Activated CD4-positive, alpha-beta T cell treated with anti-CD3 and anti-CD28 coated beads, Interleukin-2, amount 50 U/mL, for 24 hours (primary cell): ENCODE results near the gene QSOX1.
"Not testable (repeated sequence)": the region's sequence is repeated elsewhere in the genome, so short reads cannot be mapped to it uniquely, and the experiment has no call there.

ENCODE experiments used
- DNase-seq, 2 donors: peaks; one replicate each; pipeline ENCODE4 v3.0.0-alpha.2; 2020; ENCODE audit warnings: low read depth in 1 of 2, low spot score in 1 of 2

Gene QSOX1

DNA sequence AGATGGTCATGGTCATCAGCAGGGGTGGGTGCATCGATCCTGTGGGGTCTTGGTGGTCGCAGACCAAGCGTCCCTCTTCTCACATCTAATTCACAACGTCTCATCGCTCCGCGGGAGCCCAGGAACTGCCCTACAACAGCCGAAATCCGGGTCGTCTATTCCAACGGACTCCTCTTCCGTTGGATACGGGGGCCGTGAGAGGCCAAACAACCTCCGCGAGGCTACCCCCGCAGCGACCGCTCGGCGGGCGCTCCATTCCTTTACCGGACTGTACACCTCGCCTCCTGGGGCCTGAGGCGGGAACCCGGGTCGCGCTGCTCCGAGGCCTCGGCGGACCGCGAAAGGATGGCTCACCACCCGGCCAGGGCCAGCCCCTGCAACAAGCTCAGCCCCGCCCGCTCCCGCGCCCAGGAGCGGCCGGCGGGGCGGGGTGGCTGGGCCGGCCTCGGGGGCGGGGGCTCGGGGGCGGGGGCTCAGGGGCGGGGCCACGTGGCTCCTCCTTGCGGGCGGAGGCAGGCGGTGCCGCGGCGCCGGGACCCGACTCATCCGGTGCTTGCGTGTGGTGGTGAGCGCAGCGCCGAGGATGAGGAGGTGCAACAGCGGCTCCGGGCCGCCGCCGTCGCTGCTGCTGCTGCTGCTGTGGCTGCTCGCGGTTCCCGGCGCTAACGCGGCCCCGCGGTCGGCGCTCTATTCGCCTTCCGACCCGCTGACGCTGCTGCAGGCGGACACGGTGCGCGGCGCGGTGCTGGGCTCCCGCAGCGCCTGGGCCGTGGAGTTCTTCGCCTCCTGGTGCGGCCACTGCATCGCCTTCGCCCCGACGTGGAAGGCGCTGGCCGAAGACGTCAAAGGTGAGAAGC is at the start of gene QSOX1:
Gene QSOX1 (plus strand): TSS at position 545 of the 857 bp plus-strand sequence. CDS start 39 bp downstream, at position 584.
- DNase-seq: peak; percentile 72 to 81

DNA sequence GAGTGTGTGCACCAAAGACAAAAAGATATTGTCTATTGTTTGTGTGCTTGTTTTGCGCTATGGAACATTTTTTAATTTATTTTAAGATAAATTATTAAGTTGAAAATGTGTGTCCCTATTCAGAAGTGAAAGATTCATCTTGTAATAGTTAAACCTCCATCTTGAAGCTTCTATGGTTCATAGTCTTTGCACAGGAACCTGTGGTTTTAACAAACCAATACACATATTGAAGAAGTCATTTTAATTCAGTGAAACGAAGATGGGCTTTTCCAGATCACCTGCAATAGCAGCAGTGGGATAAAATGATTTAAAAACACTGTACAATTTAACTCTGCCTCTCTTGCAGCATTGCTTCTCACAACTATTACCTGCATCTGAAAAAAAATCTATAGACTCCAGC is 42.6 kb upstream of the QSOX1 start:
- no peak for DNase-seq

DNA sequence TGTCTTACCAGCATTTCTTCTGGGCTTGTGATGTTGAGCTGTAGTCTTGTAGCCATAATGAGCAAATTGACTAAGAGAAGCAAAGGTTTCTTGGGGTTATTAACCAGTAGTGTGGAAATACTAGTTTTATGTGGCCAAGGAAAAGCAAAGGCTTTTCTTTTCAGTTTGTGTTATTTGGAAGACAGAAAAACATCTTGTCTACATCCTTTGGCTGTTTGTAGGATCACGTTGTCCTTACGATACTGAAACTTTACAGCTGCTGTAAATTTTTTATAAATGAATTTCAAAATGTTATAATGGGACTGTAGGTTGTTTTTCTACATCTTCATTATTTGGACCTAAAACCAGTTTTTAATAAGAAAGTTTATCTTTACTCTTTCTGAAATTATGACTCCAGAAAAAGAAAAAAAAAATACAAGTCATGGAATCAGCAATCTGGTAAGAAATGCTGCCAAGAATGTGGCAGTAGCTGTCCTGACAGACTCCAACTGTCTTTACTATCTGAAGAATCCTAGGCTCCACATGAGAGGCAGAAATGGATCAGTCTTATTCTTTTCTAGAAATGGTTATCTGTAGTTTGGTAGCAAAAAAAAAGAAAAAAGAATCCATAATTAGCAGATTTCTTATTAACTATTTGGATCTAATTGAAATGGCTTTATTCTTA is 41.6 kb upstream of the QSOX1 start:
- no peak for DNase-seq

DNA sequence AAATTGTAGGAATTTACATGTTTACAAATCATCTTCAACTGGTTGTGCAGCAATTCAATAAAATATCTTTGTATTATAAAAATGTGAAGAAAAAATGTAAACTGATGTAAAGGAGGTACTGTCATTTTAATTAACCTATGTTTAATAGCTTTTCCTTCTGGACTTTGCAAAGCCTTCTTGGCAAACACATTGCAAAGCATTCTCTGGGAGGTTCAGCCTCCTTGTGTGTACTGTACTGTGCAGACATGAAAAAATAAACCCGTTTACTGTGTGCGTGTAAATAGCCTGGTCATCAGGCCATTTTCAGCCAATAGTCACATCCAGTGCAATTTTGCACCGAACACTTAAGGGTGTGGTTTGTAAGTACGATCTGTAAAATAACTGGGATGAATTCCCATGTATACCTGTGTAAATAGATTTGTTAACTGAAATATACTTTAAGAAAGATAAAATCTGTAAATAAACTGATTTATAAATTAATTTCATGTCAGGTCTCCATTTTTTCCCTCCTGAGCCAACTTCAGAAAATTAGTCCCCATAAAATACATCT is 40.2 kb upstream of the QSOX1 start:
- no peak for DNase-seq

DNA sequence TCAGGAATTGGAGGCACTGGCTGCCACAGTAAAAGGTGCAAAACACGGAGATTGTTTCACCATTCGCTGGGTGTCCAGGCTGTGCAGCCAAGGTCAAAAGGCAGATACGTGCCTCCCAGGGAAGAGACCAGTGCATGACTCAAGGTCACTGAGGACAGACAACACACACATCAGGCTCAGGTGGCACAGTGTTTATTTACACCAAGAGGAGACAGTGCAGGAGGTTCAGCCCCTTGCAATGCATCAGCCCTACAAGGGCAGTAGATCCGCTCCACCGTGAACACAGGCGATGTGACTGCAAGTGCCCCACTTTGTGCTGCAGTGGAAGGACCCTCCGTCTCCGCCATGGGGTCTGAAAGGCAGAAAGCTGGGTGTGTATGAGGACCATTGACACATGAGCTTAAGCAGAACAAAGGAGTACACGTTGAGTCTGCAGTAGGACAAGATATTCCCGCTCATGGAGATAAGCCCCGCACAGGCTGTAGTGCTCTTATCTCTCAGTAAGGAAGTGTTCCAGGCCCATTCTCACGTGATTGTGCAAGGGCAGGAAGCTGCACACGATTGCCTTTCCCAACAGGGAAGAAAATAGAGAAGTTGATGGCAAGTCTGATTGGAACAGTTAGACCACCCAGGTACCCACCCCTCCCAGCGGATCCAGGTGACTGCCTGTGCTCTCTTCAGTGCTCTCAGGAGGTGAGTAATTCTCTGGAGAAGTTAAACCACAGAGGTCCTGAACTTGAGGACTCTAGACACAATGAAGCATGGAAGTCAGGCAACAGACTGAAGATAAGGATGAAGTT is 37.5 kb upstream of the QSOX1 start:
- DNase-seq: no peak

- DNase-seq: no peak
Observed at GRCh38 chr1:180117764-180118116, 36.9 kb upstream of the QSOX1 start.

- DNase-seq: no peak
Observed at GRCh38 chr1:180119837-180120236, 34.8 kb upstream of the QSOX1 start.

DNA sequence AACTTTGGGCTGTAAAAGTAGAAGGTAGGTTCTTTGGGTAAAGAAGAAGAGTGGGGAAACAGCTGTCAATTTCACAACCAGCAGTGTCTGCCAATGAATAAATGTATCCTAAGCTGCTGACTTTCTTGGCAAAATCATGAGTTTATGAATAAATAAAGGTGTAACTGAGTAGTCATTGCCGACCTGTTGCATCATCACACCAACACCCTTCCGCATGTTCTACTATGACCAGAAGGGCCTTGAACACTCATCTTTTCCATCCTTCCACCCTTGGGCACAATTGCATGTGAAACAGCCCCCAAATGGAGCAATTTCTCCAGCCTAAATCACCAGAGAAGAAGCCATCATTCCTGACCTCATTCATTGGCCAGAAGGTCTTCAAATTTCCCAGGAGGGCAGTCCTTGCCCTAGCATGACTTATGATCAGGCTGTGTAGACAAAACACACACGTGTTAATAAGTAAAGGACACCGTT is 31.2 kb upstream of the QSOX1 start:
- DNase-seq: no peak

- no peak for DNase-seq
Observed at GRCh38 chr1:180130651-180131050, 24.0 kb upstream of the QSOX1 start.

DNA sequence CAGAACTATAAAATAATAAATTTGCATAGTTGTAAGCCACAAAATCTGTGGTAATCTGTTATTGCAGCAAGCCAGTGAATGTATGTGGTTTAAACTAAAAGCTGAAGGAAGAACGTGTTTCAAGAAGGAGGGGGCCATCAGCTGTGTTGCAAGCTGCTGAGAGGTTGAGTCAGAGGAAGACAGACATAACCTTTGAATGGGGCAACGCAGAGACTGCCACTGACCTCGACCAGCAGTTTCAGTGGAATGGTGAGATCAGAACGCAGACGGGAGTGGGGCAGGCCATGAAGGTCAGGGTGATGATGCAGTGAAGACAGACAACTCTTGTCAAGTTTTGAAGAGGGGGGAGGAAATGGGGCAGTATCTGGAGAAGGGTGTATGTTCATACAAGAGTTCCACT is 23.2 kb upstream of the QSOX1 start:
- no peak for DNase-seq

GRCh38 chr1:180133193-180133592 is 21.5 kb upstream of the QSOX1 start:
- DNase-seq: no peak

GRCh38 chr1:180133688-180134087 is 21.0 kb upstream of the QSOX1 start:
- not testable (repeated sequence) for DNase-seq

DNA sequence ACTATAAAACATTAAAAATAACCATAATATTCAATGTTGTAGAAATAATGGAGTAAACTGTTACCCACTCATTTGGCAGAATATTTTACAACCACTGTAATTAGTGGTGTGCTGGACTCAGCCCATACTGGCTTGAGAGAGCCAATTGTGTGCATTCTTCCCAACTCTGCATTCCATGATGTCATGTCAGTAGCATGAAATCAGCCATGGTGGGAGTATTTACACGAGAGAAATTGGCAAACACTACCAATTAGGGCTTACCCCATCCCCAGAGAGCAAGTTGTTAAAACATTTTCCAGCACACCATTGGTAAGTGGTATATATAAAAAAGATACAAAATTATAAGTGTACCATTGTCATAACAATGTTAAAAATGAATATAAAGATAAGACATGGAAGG is 19.1 kb upstream of the QSOX1 start:
- no peak for DNase-seq

DNA sequence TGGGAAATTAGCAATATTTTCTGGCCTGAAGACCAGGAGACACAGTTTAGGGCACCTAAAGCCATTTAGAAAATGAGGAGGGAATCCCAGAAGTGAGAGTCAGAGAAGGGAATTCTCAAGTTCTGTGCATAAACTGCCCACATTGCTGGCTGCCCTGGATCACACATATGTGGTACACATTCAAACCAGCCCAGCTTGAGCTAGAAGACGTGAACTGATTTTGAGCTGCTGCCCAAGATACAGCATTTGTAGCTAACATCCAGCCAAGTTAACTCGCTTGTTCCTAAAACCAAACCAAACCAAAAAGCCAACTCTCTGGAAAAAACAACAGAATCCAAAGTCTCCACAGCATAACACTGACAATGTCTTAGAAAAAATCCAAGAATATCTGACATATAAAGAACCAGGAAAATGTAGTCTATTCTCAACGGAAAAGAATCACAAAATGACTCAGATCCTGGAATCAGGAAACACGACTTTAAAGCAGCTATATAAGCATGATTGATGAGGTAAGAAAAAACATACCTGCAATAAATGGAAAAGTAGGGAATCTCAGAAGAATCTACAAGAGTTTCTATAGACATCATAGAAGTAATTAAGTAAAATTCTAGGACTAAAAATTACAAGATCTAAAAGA is 18.2 kb upstream of the QSOX1 start:
- DNase-seq: no peak

DNA sequence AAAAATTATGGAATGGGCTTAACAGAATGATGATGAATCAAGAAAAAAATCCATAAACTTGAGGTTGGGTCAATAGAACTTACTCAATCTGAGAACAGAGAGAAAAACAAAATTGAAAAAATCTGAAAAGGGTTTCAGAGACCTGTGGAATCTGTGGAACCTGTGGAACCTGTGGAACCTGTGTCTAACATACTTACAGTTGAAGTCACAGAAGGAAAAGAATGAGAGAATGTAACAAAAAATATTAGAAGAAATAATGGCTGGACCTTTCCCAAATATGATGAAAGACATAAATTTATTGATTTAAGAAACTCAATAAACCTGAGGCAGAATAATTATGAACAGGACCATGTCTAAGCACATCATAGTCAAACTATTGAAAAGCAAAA is 17.7 kb upstream of the QSOX1 start:
- no peak for DNase-seq

DNA sequence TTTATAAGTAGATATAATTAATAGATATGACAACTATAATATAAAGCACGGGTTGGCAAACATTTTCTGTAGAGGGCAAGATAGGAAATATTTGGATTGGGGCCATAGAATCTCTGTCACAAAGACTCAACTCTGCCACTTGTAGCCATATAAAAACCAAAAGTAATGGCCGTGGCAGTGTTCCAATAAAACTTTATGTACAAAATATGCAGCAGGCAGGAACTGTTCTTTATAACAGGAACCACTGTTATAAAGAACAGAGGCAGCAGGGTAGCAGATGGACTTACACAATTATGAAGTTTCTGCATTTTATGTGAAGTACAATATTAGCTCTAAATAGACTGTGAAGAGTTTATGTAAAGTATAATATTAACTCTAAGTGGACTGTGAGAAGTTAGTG is 16.9 kb upstream of the QSOX1 start:
- DNase-seq: no peak

DNA sequence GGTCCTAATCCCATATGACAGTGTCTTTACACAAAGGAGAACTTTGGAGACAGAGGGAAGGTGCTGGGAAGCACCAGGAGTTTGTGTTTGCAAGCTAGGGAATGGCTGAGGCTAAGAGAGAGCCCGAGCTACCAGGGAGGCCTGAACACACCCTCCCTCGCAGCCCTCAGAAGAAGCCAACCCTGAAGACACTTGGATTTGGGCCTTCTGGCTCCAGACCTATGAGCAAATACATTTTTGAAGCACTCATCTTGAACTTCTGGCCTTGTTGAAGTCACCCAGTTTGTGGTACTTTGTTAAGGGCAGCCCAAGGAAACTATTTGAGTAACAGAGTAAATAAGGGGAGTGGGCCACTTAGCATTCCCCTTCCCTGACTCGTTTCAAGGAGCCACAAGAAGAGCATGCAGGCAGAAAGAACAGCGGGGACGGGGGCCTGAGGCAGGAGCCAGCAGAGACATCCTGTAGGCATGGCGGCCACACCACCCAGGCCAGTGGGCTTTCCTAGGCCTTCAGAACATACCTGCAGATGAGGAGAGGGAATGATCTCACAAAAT is 13.2 kb upstream of the QSOX1 start:
- DNase-seq: no peak

DNA sequence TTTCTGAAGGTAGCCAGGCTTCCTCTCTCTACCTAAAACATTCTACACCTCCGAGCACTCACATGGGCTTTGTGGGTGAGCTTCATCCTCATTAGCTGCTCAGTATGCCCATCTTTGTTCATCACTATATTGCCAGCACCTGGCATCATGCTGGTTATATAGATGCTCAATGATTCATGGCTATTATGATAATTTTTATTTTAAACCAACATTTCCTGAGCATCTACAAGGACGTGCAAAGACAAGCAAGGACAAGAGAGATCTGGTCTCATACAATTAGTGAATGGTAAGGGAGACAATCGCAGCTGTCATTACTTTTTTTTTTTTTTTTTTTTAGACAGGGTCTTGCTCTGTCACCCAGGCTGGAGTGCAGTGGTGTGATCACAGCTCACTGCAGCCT is 11.3 kb upstream of the QSOX1 start:
- no peak for DNase-seq

- no peak for DNase-seq
Observed at GRCh38 chr1:180144659-180145357, 9.9 kb upstream of the QSOX1 start.

DNA sequence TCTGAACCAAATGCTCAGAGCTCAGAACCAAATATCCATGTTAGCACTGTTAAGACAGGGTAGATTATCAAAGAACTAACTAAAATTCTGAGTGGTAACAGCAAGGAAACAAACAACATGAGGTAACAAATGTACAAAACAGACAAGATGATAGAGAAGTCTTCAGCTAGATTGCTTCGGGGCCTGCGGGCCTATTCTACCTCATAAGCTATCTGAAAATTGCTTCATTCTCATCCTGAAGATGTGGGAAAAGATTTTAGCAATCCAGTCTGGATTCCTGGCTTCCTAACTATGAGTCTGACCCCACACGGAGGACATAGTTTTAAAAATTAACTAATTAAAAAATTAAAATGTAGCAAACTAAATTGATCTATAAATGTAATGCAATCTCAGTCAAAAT is 9.2 kb upstream of the QSOX1 start:
- no peak for DNase-seq
